K562 (cell line): ENCODE data around the gene KDM4C. TPM values are rescaled to one million over a fixed set of nuclear protein-coding genes. Genes with fewer than 3 reads are reported as not detected.

Experiments used
- ARID1B ChIP-seq: fragments of 450-650 bp; IDR thresholded peaks from 2 replicates; pipeline ENCODE4 v1.6.1; 2016; ENCODE audit warnings: antibody characterized with exemption, mild to moderate bottlenecking, inconsistent platforms
- ETS2 ChIP-seq: IDR thresholded peaks from 2 replicates; pipeline ENCODE4 v1.6.1; 2016; ENCODE audit warnings: borderline replicate concordance, missing genetic modification characterization, mild to moderate bottlenecking, moderate library complexity, missing compliant biosample characterization; ENCODE audit not compliant: poor library complexity, severe bottlenecking
- IRF2 ChIP-seq: sonication (generic); formaldehyde crosslinking; IDR thresholded peaks from 2 replicates; pipeline ENCODE4 v1.8.1; 2022; ENCODE audit warnings: mild to moderate bottlenecking, missing genetic modification reagents
- NFE2 ChIP-seq: IDR thresholded peaks from 2 replicates; pipeline ENCODE4 v1.6.1; 2014; ENCODE audit warnings: antibody characterized with exemption, low read depth
- PHF21A ChIP-seq: fragments of 450-650 bp; IDR thresholded peaks from 2 replicates; pipeline ENCODE4 v1.6.1; 2017; ENCODE audit warnings: low read depth, borderline replicate concordance
- SRF ChIP-seq, 2 experiments: fragments of 250-450, 450-650 bp in 1 of 2; sonication (Bioruptor Pico) in 1 of 2; sonication (generic) in 1 of 2; formaldehyde crosslinking; IDR thresholded peaks; 2 replicates each; pipeline versions ENCODE4 v1.5.0 to v1.5.1; 2020 to 2022; ENCODE audit warnings: mild to moderate bottlenecking in 1 of 2, missing genetic modification reagents in 1 of 2
- ZNF174 ChIP-seq: fragments of 250-450 bp; sonication (Bioruptor Pico); IDR thresholded peaks from 2 replicates; pipeline ENCODE4 v1.4.0; 2020; ENCODE audit warnings: mild to moderate bottlenecking
- ZNF274 ChIP-seq: IDR thresholded peaks from 2 replicates; pipeline ENCODE4 v1.6.1; 2011; ENCODE audit warnings: low read depth, mild to moderate bottlenecking, low read length, moderate library complexity, borderline replicate concordance
- ZNF41 ChIP-seq: fragments of 250-450 bp; sonication (Bioruptor Pico); conservative IDR thresholded peaks from 2 replicates; pipeline ENCODE4 v1.4.0; 2020; ENCODE audit warnings: mild to moderate bottlenecking
- ZNF696 ChIP-seq: fragments of 250-450 bp; sonication (Bioruptor Pico); conservative IDR thresholded peaks from 2 replicates; pipeline ENCODE4 v1.4.0; 2020; ENCODE audit warnings: mild to moderate bottlenecking, moderate library complexity
- polyA plus RNA-seq, 8 experiments: library from polyadenylated mRNA; depleted of rRNA in 4 of 8; stranded (reverse) in 5 of 8; unstranded in 3 of 8; fragments of >200 nt; fragmentation: Nextera tagmentation in 2 of 8; fragmentation: Illumina TruSeq in 1 of 8; extraction: Ambion mirVana in 2 of 8; extraction: Trizol in 1 of 8; gene quantifications; 2 replicates each; pipeline versions ENCODE4 v1.2.1 to v1.2.3, GENCODE V29; 2011 to 2014; ENCODE audit warnings: inconsistent platforms in 1 of 8, missing spikeins in 1 of 8
- total RNA-seq, 7 experiments: library from RNA; depleted of rRNA in 6 of 7; stranded (reverse); fragments of >200 nt in 6 of 7; fragmentation: Illumina TruSeq in 2 of 7; extraction: Trizol in 2 of 7; gene quantifications; 2 replicates each; pipeline versions ENCODE4 v1.2.1 to v1.2.3, GENCODE V29; 2011 to 2021; ENCODE audit warnings: low replicate concordance in 1 of 7
- TF ChIP-seq, protein P1 (sequence below): fragments of 450-650 bp; IDR thresholded peaks from 2 replicates; pipeline ENCODE4 v1.6.1; 2018; ENCODE audit warnings: mild to moderate bottlenecking, low read depth; ENCODE audit not compliant: partially characterized antibody
- TF ChIP-seq, protein P2 (sequence below): fragments of 250-450 bp; sonication (Bioruptor Pico); IDR thresholded peaks from 2 replicates; pipeline ENCODE4 v1.8.0; 2022; ENCODE audit warnings: inconsistent platforms
- TF ChIP-seq, protein P3 (sequence below): fragments of 450-650 bp; IDR thresholded peaks from one replicate; pipeline ENCODE4 v1.6.1; 2018; ENCODE audit warnings: mild to moderate bottlenecking, moderate library complexity; ENCODE audit not compliant: partially characterized antibody
- TF ChIP-seq, protein P4 (sequence below): fragments of 250-450 bp; sonication (Bioruptor Pico); IDR thresholded peaks from 2 replicates; pipeline ENCODE4 v1.5.0; 2020; ENCODE audit warnings: mild to moderate bottlenecking, borderline replicate concordance
- TF ChIP-seq, protein P5 (sequence below): sonication (generic); formaldehyde crosslinking; IDR thresholded peaks from 2 replicates; pipeline ENCODE4 v1.8.0; 2023; ENCODE audit warnings: missing genetic modification reagents, mild to moderate bottlenecking, borderline replicate concordance

KDM4C gene
- total and polyA plus RNA-seq, 9 of the 15 experiments (the other 6 are each of a cell fraction or from before 2014, with no cell fraction given) = 5.4 to 17.0 (median 12.6) TPM

DNA sequence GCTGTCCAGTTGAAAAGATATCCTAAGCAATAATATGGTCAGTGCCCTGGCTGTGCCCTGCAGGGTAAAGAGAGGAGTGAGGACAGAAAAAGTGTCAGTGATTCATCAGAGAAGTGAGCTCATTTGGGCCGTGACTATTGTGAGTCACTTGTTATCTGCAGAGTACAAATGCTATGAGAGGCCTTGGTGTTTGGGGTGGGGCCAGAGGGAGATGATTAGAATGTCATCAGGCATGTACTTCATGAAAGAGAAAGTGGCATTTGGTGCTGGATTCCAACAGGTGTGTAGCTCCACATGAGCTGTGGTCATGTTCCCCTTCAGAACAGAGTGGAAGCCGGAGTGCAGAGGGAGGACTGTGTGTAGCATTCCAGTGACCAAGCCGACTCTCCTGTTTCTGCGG, 174.1 kb downstream of the KDM4C start (continued):
- TF ChIP-seq ZNF696 (CRISPR knock-in tag) = no peak
- TF ChIP-seq, protein P1, sequence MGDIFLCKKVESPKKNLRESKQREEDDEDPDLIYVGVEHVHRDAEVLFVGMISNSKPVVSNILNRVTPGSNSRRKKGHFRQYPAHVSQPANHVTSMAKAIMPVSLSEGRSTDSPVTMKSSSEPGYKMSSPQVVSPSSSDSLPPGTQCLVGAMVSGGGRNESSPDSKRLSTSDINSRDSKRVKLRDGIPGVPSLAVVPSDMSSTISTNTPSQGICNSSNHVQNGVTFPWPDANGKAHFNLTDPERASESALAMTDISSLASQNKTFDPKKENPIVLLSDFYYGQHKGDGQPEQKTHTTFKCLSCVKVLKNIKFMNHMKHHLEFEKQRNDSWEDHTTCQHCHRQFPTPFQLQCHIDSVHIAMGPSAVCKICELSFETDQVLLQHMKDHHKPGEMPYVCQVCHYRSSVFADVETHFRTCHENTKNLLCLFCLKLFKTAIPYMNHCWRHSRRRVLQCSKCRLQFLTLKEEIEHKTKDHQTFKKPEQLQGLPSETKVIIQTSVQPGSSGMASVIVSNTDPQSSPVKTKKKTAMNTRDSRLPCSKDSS = no peak
- TF ChIP-seq, protein P2, sequence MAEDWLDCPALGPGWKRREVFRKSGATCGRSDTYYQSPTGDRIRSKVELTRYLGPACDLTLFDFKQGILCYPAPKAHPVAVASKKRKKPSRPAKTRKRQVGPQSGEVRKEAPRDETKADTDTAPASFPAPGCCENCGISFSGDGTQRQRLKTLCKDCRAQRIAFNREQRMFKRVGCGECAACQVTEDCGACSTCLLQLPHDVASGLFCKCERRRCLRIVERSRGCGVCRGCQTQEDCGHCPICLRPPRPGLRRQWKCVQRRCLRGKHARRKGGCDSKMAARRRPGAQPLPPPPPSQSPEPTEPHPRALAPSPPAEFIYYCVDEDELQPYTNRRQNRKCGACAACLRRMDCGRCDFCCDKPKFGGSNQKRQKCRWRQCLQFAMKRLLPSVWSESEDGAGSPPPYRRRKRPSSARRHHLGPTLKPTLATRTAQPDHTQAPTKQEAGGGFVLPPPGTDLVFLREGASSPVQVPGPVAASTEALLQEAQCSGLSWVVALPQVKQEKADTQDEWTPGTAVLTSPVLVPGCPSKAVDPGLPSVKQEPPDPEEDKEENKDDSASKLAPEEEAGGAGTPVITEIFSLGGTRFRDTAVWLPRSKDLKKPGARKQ (CRISPR knock-in tag) = no peak
- no peak for TF ChIP-seq NFE2
- TF ChIP-seq, protein P3, sequence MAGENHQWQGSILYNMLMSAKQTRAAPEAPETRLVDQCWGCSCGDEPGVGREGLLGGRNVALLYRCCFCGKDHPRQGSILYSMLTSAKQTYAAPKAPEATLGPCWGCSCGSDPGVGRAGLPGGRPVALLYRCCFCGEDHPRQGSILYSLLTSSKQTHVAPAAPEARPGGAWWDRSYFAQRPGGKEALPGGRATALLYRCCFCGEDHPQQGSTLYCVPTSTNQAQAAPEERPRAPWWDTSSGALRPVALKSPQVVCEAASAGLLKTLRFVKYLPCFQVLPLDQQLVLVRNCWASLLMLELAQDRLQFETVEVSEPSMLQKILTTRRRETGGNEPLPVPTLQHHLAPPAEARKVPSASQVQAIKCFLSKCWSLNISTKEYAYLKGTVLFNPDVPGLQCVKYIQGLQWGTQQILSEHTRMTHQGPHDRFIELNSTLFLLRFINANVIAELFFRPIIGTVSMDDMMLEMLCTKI = no peak
- no peak for TF ChIP-seq ETS2 (tag)
- TF ChIP-seq ZNF274 = no peak
- TF ChIP-seq, protein P4, sequence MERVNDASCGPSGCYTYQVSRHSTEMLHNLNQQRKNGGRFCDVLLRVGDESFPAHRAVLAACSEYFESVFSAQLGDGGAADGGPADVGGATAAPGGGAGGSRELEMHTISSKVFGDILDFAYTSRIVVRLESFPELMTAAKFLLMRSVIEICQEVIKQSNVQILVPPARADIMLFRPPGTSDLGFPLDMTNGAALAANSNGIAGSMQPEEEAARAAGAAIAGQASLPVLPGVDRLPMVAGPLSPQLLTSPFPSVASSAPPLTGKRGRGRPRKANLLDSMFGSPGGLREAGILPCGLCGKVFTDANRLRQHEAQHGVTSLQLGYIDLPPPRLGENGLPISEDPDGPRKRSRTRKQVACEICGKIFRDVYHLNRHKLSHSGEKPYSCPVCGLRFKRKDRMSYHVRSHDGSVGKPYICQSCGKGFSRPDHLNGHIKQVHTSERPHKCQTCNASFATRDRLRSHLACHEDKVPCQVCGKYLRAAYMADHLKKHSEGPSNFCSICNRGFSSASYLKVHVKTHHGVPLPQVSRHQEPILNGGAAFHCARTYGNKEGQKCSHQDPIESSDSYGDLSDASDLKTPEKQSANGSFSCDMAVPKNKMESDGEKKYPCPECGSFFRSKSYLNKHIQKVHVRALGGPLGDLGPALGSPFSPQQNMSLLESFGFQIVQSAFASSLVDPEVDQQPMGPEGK = no peak
- no peak for TF ChIP-seq ZNF174 (CRISPR knock-in tag)
- no peak for TF ChIP-seq PHF21A
- TF ChIP-seq, protein P5, sequence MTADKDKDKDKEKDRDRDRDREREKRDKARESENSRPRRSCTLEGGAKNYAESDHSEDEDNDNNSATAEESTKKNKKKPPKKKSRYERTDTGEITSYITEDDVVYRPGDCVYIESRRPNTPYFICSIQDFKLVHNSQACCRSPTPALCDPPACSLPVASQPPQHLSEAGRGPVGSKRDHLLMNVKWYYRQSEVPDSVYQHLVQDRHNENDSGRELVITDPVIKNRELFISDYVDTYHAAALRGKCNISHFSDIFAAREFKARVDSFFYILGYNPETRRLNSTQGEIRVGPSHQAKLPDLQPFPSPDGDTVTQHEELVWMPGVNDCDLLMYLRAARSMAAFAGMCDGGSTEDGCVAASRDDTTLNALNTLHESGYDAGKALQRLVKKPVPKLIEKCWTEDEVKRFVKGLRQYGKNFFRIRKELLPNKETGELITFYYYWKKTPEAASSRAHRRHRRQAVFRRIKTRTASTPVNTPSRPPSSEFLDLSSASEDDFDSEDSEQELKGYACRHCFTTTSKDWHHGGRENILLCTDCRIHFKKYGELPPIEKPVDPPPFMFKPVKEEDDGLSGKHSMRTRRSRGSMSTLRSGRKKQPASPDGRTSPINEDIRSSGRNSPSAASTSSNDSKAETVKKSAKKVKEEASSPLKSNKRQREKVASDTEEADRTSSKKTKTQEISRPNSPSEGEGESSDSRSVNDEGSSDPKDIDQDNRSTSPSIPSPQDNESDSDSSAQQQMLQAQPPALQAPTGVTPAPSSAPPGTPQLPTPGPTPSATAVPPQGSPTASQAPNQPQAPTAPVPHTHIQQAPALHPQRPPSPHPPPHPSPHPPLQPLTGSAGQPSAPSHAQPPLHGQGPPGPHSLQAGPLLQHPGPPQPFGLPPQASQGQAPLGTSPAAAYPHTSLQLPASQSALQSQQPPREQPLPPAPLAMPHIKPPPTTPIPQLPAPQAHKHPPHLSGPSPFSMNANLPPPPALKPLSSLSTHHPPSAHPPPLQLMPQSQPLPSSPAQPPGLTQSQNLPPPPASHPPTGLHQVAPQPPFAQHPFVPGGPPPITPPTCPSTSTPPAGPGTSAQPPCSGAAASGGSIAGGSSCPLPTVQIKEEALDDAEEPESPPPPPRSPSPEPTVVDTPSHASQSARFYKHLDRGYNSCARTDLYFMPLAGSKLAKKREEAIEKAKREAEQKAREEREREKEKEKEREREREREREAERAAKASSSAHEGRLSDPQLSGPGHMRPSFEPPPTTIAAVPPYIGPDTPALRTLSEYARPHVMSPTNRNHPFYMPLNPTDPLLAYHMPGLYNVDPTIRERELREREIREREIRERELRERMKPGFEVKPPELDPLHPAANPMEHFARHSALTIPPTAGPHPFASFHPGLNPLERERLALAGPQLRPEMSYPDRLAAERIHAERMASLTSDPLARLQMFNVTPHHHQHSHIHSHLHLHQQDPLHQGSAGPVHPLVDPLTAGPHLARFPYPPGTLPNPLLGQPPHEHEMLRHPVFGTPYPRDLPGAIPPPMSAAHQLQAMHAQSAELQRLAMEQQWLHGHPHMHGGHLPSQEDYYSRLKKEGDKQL = no peak
- peak; percentile 92 for TF ChIP-seq ARID1B
- TF ChIP-seq IRF2 (CRISPR knock-in tag) = no peak
- no peak for TF ChIP-seq SRF (CRISPR knock-in tag; IDR thresholded peaks at IDR 0.05)
- TF ChIP-seq ZNF41 = no peak
